Activated T-cell treated with anti-CD3 and anti-CD28 coated beads, Interleukin-2, amount 50 U/mL, for 4 hours (primary cell): ENCODE results near the gene TNFRSF12A. TPM values are rescaled to one million over a fixed set of nuclear protein-coding genes. Genes with fewer than 3 reads are reported as not detected.

ENCODE experiments used
- ATAC-seq, 2 donors: fragments of 200-7000 bp; cut with Tn5 transposase; one replicate each; pipeline ENCODE4 v1.10.0; 2021
- DNase-seq: peaks from one replicate; pipeline ENCODE4 v3.0.0-alpha.2; 2020
- H3K27me3 Mint-ChIP-seq: one replicate; pipeline ENCODE4 v1.8.0; 2021; ENCODE audit warnings: low read depth, mixed read lengths
- H3K36me3 Mint-ChIP-seq: one replicate; pipeline ENCODE4 v1.8.0; 2022; ENCODE audit warnings: mixed read lengths; ENCODE audit not compliant: insufficient read depth
- H3K4me1 Mint-ChIP-seq: one replicate; pipeline ENCODE4 v1.8.0; 2021; ENCODE audit warnings: low read depth, mixed read lengths
- H3K4me3 Mint-ChIP-seq: one replicate; pipeline ENCODE4 v1.8.0; 2021; ENCODE audit warnings: mild to moderate bottlenecking, moderate library complexity, mixed read lengths
- H3K9me3 Mint-ChIP-seq: one replicate; pipeline ENCODE4 v1.8.0; 2021; ENCODE audit warnings: mixed read lengths
- total RNA-seq, 3 donors: library from RNA; stranded (reverse); gene quantifications; one replicate each; pipeline ENCODE4 v1.2.1, GENCODE V29; 2021

TNFRSF12A gene
- total RNA-seq, 3 donors from 2014 or later = 4.2 to 6.9 (median 5.1) TPM

DNA sequence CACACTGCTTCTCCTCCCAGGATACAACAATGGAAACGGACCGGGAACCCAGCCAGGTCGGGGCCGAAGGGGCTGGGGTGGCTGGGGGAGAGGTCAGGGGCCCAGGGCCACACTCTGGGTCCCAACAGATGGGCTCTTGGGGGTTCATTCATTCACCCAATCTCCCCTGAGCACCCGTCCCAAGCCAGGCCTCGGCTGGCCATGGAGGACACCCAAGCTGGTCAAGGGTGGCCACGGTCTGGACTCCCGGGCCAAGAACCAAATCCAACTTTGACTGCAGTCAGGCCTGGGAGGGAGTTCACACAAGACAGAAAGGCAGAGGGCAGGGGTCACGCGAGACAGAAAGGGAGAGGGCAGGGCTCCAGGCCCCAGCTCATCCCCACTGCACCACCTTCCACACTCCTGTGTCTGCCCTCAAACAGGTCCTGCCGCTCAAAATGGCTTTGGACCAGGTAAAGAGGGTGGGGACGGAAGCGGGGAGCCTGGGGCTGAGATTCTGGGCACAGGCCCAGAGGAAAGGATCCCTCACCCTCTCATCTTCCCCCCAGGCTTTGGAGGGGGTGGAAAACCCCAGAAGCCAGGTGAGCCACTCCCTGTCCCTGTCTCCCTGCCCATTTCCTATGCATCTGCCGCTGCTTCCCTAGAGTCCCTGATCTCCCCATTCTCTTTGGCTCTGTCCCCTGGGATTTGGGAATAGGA lies 27.6 kb upstream of the TNFRSF12A start:
- Mint-ChIP-seq H3K4me3 (no peak overlapping the region), H3K27me3 (no peaks in the 10 kb centered on the region), H3K9me3 (no peaks in the 10 kb centered on the region), H3K36me3 (no peaks in the 10 kb centered on the region), H3K4me1 (no peaks in the 10 kb centered on the region)
- DNase-seq = no peak
- no peak for ATAC-seq

DNA sequence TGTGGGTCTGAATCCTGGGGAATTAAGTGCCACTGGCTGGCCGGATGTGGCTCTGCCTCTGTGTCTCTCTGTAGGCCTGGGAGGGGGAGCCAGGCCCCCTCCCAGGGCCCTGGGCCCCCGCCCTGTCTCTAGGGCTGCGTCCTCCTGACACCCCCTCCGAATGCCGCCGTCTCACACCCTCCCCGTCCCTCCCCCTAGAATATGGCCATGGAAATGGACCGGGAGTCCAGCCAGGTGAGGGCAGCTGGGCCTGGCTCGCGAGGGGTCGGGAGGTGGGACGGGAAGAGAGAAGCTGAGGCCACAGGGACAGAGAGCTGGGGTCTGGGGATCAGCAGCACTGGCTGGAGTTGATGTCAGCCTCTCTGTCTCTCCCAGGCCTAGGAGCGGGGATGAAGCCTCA lies 23.9 kb upstream of the TNFRSF12A start:
- Mint-ChIP-seq H3K9me3 (no peaks in the 10 kb centered on the region), H3K4me1 (no peaks in the 10 kb centered on the region), H3K27me3 (peaks cover 3% of the 10 kb centered on the region), H3K4me3 (no peak overlapping the region), H3K36me3 (no peaks in the 10 kb centered on the region)
- DNase-seq = no peak
- no peak for ATAC-seq

DNA sequence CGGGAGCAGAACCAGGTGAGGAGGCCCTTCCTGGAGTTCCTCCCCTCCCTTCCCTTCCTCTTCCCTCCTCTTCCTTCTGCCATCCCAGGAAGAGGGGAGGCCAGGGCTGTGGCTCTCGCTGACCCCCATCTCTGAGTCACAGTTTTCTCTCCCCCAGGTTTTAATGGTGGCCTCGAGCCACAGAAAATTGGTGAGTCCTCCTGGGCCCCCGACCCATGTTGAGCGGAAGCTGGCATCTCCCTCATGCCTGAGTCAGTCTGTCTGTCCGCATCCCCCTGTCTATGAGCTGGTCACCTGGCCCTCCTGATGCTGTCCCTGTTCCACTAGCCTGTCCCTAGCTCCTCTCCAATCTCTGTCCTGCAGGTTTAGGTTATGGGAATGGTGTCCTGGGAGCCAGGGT lies 20.2 kb upstream of the TNFRSF12A start:
- ATAC-seq (no peak), DNase-seq (no peak)
- Mint-ChIP-seq H3K4me3 (no peak overlapping the region), H3K4me1 (peaks cover 2% of the 10 kb centered on the region), H3K36me3 (no peaks in the 10 kb centered on the region), H3K9me3 (no peaks in the 10 kb centered on the region), H3K27me3 (peaks cover 4% of the 10 kb centered on the region)

DNA sequence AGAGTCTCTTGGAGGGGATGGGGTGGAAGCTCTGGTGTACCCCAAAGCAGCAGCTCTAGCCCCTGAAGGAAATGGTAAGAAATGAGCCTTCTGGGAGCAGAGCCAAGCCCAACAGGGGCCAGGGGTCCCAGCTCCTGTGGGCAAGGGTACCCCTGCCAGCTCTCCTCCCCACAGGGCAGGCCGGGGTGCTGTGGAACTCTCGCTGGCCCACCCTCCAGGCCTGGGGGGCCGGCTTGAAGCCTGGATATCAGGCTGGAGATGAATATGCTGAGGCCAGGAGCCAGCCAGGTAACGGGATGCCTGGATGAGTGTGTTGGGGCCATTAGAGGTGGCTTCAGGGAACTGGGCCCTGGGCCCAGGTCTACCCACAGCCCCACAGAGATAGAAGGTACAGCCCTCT lies 19.6 kb upstream of the TNFRSF12A start:
- DNase-seq (no peak), ATAC-seq (no peak)
- Mint-ChIP-seq H3K9me3 (no peaks in the 10 kb centered on the region), H3K4me1 (peaks cover 4% of the 10 kb centered on the region), H3K27me3 (peaks cover 5% of the 10 kb centered on the region), H3K36me3 (no peaks in the 10 kb centered on the region), H3K4me3 (no peak overlapping the region)

DNA sequence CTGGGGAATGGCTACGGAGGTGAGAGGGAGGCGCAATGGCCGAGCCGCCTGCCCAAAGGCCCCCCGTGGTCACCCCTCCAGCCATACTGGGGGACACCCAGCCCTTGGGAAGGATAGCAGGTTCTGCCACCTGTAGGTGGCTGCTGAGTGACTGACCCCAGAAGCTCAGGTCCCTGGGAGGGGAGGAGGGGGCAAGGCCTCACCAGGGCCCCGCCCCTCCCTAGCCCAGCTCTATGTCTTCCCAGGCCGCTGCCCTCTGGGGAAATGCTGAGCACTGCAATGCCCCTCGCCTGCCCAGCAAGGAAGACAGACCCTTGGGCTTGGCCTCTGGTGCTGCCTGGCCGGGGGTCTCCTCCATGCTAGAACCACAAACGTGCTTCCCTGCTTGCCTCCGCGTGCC lies 18.9 kb upstream of the TNFRSF12A start:
- Mint-ChIP-seq H3K9me3 (no peaks in the 10 kb centered on the region), H3K36me3 (no peaks in the 10 kb centered on the region), H3K27me3 (peaks cover 8% of the 10 kb centered on the region), H3K4me3 (no peak overlapping the region), H3K4me1 (peaks cover 4% of the 10 kb centered on the region)
- ATAC-seq (no peak), DNase-seq (no peak)

DNA sequence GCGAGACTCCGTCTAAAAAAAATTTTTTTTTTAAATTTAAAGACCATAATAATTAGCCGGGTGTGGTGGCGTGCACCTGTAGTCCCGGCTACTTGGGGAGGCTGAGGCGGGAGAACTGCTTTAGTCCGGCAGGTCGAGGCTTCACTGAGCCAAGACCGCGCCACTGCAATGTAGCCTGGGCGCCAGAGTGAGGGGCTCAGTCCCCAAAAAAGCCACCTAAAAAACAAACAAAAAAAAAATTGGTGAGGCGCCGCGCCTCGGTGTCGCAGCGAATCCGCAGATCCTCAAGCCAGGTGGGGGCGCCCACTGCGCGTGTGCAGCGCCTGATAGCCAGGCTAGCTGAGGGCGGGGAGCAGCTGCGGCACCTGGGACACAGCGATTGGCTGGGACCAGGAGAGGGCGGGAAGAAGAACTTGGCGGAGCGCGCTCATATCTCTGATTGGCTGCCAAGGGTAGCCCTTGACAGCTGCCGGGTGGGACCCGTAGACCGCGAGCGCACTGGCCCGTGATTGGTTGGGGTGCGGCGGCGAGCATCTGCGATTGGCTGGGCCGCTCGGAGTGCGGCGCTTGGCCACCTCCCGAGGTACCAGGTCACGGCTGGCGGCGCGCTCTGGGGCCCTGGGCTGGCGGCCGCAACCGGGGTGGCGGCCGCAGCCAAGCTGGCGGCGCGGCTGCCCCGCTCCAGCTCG lies 16.4 kb upstream of the TNFRSF12A start:
- Mint-ChIP-seq H3K9me3 (no peaks in the 10 kb centered on the region), H3K27me3 (peaks cover 8% of the 10 kb centered on the region), H3K4me3 (peak overlapping the region; percentile 70)

DNA sequence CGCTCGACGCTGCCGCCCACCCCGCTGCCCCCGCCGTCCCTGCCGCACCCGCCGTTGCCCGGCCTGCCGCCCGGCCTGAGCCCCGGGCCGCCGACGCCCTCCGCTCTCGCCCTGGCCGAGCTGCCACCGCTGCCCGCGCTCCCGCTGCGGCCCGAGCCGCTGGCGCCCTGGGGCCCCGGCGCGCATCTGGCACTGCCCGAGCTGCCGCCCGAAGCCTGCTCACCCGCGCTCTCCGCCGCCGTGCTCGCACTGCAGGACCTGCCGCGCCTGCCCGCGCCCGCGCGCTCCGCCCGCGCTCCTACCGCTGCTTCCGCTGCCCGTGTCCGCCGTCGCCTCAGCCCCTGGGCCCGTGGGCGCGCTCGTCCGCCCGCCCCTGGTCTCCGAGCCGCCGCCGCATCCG lies 15.8 kb upstream of the TNFRSF12A start:
- peak; percentile 23 to 28 for ATAC-seq
- H3K27me3 Mint-ChIP-seq = peaks cover 8% of the 10 kb centered on the region
- no peaks in the 10 kb centered on the region for H3K9me3 Mint-ChIP-seq
- no peak overlapping the region for H3K4me3 Mint-ChIP-seq
- no peaks in the 10 kb centered on the region for H3K36me3 Mint-ChIP-seq
- H3K4me1 Mint-ChIP-seq = peaks cover 24% of the 10 kb centered on the region
- DNase-seq = no peak

More for the DNA sequence above, 16.4 kb upstream of the TNFRSF12A start:
- DNase-seq = peak; percentile 94
- ATAC-seq = peak; percentile 99
- Mint-ChIP-seq H3K4me1 (peaks cover 24% of the 10 kb centered on the region), H3K36me3 (no peaks in the 10 kb centered on the region)

DNA sequence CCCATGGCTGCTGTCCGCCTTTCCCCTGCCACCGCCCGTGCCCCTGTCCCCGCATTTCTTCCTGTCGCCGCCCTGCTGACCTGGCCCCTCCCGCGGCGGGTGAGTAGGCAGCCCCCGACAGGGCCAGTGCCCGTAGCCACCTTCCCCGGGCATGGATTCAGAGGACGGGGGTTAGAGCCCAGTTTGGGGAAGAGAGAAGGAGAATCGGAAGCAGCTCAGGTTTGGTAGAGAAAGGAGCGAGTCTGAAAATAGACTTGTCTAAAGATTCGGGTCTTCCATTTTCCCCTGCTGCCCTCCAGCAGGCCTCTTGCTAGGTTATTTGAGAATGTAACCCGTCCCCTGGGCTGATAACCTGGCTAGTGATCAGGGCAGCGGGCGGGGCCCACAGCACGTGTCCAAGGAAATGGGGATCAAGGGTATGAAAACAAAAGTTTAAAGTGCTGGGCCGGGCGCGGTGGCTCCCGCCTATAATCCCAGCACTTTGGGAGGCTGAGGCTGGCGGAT lies 15.3 kb upstream of the TNFRSF12A start:
- no peaks in the 10 kb centered on the region for H3K36me3 Mint-ChIP-seq
- ATAC-seq = no peak
- peaks cover 24% of the 10 kb centered on the region for H3K4me1 Mint-ChIP-seq
- H3K4me3 Mint-ChIP-seq = peak overlapping the region; percentile 61
- H3K27me3 Mint-ChIP-seq = peaks cover 8% of the 10 kb centered on the region
- no peak for DNase-seq
- H3K9me3 Mint-ChIP-seq = no peaks in the 10 kb centered on the region

DNA sequence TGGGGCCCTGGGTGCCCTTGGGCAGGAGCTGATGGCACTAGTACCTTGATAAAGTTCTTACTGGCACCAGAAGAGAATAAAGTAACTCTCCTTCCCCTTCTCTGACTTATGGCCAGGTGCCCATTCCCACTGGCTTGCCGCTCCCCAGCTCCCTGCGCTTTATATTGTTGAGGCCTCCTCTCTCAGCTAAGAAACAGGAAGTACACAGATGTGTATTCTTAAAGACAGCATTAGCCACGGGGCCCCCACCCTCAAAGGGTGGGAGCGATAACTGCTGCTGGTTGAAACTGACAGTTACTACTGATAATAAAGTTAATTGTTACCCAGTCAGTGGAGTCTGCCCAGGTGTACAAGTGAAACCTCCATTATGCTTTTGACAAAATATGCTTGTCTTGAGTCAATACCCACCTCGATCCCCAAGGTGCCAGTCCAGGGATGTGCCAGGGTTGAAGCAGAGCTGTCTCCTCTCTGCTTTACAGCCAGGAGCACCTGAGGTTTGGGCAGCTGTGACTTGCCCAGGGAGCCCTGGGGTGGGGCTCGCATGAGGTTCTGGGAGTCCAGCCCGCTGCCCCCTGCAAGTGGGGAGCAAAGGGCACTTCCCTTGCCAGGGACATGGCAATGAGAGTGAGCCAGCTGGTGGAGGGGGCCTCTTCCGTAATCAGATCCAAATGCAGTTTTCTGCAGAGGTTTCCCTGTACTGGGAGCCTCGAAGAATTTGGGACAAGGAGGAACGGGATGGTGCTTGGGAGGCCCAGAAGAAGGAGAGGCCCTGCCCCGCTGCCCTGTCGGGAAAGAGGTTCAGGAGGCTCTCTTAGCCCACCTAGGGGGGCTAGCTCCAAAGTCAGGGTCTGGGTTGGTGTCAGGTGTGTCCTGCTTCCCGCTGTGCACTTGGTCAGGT lies 12.9 kb upstream of the TNFRSF12A start:
- H3K36me3 Mint-ChIP-seq = no peaks in the 10 kb centered on the region
- H3K27me3 Mint-ChIP-seq = peaks cover 5% of the 10 kb centered on the region
- no peaks in the 10 kb centered on the region for H3K9me3 Mint-ChIP-seq
- DNase-seq (no peak), ATAC-seq (no peak)
- peaks cover 24% of the 10 kb centered on the region for H3K4me1 Mint-ChIP-seq
- H3K4me3 Mint-ChIP-seq = peak overlapping the region; percentile 21

DNA sequence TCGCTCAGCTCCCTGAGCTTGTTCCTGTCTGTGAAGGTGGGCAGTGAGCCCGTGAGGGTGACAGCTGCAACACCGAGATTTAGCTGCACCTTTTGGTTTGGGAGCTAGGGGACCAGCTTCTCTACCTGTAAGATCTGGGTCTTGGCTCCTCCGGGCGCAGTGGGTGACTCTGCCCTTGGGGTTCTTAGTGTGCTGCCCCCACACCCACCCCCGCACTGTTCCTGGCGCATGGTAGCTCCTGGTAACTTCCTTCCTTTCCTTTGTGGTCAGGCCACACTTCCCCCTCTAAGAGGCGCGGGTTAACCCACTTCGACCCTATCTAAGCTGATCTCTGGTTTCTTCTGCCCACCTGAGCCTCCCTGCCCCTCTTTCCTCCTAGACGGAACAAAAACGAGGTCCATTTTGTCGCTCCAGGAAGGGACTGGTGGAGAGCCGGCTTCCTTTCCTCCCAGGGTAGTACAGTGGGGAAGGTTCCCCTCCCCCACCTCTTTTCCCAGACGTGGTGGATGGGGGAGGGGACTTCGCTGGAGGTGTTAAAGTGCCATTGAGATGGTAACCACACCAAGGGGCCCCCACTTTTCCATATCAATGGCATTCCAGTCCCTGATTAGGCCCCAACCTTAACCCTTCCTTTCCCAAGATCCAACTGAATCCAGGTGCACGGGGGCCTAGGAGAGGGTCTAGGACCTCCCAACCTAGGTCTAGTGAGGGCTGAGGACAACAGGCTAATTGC lies 12.0 kb upstream of the TNFRSF12A start:
- Mint-ChIP-seq H3K9me3 (no peaks in the 10 kb centered on the region), H3K36me3 (no peaks in the 10 kb centered on the region), H3K27me3 (peaks cover 5% of the 10 kb centered on the region), H3K4me3 (peak overlapping the region; percentile 21), H3K4me1 (peaks cover 24% of the 10 kb centered on the region)
- ATAC-seq (no peak), DNase-seq (peak; percentile 32)

DNA sequence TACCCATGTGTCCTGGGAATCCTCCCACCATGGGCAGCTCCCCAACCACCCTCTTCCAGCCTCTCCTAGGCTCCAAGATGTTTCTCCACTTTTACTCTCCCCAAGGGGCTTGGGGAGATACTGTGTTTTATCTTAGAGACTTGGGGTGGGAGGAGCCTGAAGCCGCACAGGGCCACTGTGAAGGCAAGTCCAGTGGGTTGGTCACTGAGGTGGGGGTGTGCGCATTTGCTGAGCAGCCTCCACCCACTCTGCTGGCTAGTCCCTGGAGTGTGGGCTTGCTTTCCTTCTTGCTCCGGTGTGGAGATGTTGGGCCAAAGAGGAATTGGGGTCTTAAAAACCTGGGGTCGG lies 11.5 kb upstream of the TNFRSF12A start:
- Mint-ChIP-seq H3K36me3 (no peaks in the 10 kb centered on the region), H3K4me1 (peaks cover 24% of the 10 kb centered on the region), H3K4me3 (no peak overlapping the region), H3K27me3 (peaks cover 5% of the 10 kb centered on the region), H3K9me3 (no peaks in the 10 kb centered on the region)
- ATAC-seq (no peak), DNase-seq (no peak)

DNA sequence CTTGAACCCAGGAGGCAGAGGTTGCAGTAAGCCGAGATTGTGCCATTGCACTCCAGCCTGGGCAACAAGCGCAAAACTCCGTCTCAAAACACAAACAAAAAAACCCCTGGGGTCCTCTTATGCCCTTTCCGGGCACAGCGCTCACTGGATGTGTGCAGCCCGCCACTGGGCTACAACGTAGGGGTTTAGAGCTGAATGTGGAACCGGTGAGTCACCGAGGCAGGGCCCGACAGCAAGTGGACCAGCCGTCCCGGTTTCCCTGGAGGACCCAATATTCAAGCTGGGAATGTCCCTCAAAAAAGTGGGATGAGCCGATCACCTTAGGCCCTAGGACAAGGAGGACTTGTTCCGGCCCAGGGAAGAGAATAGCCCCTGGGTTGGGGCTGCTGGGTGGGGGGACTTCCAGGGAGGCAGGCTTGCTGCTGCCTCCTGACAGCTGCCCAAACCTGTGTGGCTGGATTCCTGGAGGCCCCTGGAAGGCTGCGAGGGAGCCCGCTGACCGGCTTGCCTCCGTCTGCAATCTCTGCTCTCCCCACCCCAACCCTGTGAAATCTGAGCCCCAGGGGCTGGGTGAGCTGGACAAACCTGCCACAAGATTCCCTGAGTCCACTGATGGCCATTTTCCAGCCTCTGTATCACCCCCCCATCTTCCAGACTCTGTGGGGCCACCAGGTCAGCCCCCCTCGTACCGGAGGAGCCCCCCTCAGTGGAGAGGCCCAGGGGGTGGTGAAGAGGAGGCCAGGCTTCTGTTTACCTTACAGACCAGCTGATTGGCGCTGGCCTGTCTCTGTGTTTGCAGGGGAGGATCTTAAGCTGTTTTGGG lies 10.4 kb upstream of the TNFRSF12A start:
- peaks cover 8% of the 10 kb centered on the region for H3K27me3 Mint-ChIP-seq
- H3K4me1 Mint-ChIP-seq = peaks cover 23% of the 10 kb centered on the region
- DNase-seq (no peak), ATAC-seq (no peak)
- no peak overlapping the region for H3K4me3 Mint-ChIP-seq
- no peaks in the 10 kb centered on the region for H3K36me3 Mint-ChIP-seq
- no peaks in the 10 kb centered on the region for H3K9me3 Mint-ChIP-seq

DNA sequence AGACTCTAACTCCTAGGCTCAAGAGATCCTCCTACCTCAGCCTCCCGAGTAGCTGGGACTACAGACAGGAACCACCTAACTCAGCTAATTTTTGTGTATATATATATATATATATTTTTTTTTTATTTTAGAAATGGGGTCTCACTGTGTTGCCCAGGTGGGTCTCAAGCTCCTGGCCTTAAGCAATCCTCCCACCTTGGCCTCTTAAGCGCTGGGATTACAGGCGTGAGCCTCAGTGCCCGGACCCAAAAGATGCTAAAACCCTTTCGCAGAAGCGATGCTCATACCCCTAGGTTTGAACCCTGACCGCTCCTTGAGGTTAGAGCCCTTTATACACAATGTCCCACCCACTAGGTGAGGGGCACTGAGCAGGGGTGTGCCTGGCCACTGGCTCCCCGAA lies 9.7 kb upstream of the TNFRSF12A start:
- H3K36me3 Mint-ChIP-seq = no peaks in the 10 kb centered on the region
- no peak for DNase-seq
- peaks cover 20% of the 10 kb centered on the region for H3K4me1 Mint-ChIP-seq
- no peaks in the 10 kb centered on the region for H3K9me3 Mint-ChIP-seq
- ATAC-seq = no peak
- no peak overlapping the region for H3K4me3 Mint-ChIP-seq
- H3K27me3 Mint-ChIP-seq = peaks cover 5% of the 10 kb centered on the region
